Omental fat pad (tissue), 4 donors: ENCODE measurements around the gene CCNI2. TPM values are rescaled to one million over a fixed set of nuclear protein-coding genes. Genes with fewer than 3 reads are reported as not detected.

ENCODE experiments used
- ATAC-seq: fragments of 150-250 bp; one replicate; pipeline ENCODE4 v1.9.1; 2016; ENCODE audit warnings: mild to moderate bottlenecking, moderate library complexity; ENCODE audit not compliant: low FRiP score
- DNase-seq: peaks from one replicate; pipeline ENCODE4 v3.0.0-alpha.2; 2019; ENCODE audit warnings: low spot score
- total RNA-seq, 4 donors: library from RNA; depleted of rRNA; stranded (reverse); fragments of >200 nt; gene quantifications; one replicate each; pipeline ENCODE4 v1.1.0, GENCODE V29; 2016
- TF ChIP-seq, protein P1 (sequence below), 3 donors: fragments of 450-650 bp; IDR thresholded peaks; one replicate each; pipeline ENCODE4 v1.5.1; 2016 to 2017; ENCODE audit warnings: antibody characterized with exemption in 3 of 3, mild to moderate bottlenecking in 3 of 3, moderate library complexity in 2 of 3

The CCNI2 gene
- total RNA-seq, 4 donors from 2014 or later = 0.12 to 0.19 TPM; not detected in 2

DNA sequence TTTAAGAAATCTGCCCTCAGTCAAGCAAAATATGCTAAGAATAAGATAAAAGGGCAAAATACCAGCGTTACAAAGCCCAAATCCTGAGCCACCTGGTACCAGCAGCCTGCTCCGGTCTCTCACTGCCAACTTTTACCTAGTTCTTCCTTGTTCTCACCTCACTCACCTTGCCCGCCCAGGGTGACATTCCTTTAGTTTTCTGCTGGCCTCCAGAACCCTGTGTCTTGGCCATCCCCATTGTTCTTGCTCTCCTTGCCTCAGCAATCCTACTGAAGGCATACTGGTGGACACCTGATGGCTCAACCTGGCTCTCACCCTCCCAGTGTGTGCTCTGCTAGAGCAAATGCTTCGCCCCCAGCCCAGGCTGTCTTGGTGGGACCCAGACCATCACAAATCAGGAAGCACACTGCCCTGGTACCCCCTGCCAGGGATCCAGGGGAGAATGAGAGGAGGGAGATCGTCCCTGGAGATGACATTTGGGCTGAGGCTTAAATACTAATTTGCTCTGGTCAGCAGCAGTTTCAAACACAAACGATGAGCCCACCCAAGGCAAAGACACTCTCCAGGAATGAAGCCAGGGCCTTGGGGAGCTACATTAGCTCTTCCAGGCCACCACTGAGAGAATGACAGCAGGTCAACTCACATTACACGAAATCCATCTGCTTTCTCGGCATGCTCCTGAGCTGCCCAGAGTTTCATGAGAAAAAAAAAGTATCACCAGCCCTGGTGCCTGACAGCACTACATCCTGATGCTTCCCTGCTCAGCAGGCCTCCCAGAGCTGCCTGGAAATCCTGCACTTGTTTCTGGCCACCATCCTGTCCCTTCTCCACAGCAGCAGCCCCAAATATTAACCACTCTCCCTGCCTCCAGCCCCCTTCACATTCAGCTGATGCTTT, 42.0 kb downstream of the CCNI2 start:
- no peak for DNase-seq
- ATAC-seq = no peak
- TF ChIP-seq, protein P1, sequence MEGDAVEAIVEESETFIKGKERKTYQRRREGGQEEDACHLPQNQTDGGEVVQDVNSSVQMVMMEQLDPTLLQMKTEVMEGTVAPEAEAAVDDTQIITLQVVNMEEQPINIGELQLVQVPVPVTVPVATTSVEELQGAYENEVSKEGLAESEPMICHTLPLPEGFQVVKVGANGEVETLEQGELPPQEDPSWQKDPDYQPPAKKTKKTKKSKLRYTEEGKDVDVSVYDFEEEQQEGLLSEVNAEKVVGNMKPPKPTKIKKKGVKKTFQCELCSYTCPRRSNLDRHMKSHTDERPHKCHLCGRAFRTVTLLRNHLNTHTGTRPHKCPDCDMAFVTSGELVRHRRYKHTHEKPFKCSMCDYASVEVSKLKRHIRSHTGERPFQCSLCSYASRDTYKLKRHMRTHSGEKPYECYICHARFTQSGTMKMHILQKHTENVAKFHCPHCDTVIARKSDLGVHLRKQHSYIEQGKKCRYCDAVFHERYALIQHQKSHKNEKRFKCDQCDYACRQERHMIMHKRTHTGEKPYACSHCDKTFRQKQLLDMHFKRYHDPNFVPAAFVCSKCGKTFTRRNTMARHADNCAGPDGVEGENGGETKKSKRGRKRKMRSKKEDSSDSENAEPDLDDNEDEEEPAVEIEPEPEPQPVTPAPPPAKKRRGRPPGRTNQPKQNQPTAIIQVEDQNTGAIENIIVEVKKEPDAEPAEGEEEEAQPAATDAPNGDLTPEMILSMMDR (IDR thresholded peaks at IDR 0.05) = no peak

DNA sequence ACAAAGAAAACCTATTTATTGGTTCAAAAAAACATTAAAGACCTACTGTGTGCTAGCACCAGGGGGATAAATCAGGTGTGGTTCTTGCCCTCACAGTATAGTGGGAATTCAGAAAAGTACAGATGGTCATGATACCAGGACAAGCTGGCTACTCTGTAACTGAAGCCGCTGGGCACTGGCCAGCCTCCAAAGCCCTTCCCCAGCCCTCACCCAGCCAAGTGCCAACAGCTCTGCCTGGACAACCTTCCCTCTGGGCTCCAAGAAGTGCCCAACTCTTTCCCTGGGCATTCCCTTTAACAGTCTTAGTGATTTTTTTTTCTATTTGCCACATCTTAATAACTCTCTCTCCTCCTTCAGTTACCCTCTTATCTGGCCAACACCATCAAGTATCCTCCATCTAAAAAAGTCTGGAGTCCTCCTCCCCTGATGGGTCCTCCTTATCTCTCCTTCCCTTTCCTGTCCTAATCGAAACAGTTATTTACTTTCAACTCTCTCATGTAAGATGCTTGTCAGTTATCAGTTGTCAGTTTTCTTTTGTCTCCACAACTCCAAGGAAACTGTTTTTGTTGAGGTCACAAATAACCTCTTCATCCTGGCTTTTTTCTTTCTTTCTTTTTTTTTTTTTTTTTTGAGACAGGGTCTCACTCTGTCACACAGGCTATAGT, 43.1 kb downstream of the CCNI2 start:
- no peak for ATAC-seq
- TF ChIP-seq, protein P1 (IDR thresholded peaks at IDR 0.05) = no peak
- no peak for DNase-seq

DNA sequence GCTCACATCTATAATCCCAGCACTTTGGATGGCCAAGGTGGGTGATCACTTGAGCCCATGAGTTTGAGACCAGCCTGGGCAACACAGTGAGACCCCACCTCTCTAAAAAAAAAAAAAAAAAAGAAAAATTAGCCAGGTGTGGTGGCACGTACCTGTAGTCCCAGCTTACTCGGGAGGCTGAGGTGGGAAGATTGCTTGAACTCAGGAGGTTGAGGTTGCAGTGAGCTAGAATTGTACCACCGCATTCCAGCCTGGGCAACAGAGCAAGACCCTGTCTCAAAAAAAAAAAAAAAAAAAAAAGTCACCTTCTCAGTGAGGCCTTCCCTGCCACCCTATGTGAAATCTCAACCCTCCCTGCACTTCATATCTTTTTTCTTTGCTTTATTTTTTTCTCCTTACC, 43.8 kb downstream of the CCNI2 start:
- TF ChIP-seq, protein P1 (IDR thresholded peaks at IDR 0.05) = no peak
- DNase-seq (no peak), ATAC-seq (no peak)

DNA sequence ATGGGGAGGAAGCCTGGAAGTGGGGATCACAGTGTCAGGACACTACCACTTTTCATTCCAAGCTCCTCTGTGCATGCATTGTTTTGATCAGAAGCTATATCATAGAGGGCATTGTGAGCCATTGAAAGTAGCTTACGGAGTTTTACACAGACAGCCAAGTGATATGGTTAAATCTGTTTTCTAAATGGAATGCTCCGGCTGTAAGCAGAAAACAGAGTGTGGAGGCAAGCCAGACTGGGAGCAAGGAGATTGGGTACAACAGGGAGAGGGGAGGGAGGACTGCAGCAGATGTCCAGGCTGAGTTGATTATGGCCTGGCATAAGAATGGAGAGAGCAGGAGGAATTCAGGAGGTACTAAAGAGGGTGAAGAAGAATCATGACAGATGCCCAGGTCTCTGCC, 50.4 kb downstream of the CCNI2 start:
- no peak for ATAC-seq

DNA sequence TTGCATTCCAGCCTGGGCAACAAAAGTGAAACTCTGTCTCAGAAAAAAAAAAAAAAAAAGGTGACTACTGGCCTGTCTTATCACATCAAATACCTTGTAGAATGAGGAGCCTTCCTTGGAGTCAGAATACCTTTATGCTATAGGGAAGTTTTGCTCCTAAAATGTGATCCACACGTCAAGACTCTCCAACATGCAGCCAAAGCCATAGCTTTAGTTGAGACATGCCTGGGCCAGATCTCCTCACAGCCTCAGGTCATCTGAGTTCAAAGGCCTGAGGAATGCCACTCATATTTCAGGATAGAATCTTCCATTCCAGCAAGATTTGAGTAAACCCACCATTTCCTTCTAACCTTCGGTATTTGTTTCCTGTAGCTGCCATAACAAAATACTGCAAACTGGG, 52.2 kb downstream of the CCNI2 start:
- TF ChIP-seq, protein P1 (IDR thresholded peaks at IDR 0.05) = no peak
- ATAC-seq = no peak
- DNase-seq = no peak

More for the DNA sequence above, 50.4 kb downstream of the CCNI2 start:
- no peak for DNase-seq
- TF ChIP-seq, protein P1 (IDR thresholded peaks at IDR 0.05) = no peak

DNA sequence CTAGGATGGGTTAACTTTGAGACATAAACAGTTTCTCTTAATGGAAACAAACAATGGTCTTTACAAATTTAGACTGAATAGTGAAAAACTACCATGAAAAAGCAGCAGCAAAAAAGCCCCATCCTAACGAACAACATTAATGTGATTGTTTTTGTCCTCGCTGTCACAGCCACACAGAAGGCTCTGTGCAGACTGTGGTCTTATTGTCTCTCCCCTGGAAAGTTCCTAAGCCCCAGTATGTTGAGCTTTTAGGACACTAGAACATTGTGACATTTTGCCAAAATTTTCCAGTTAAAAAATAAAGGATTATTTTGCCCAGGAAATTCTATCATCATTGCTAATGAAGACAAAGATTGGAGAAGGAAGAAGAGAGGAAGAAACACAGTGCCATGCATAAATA, 53.3 kb downstream of the CCNI2 start:
- TF ChIP-seq, protein P1 (IDR thresholded peaks at IDR 0.05) = no peak
- DNase-seq (no peak), ATAC-seq (no peak)
